ENCODE results near the gene POFUT1. TPM values are rescaled to one million over a fixed set of nuclear protein-coding genes. Genes with fewer than 3 reads are reported as not detected.
"Not testable (repeated sequence)": the region's sequence is repeated elsewhere in the genome, so short reads cannot be mapped to it uniquely, and the experiment has no call there.

POFUT1 gene
- total RNA-seq, 8 experiments from 2014 or later, result 7.3 to 46.2 (median 23.1) TPM

DNA sequence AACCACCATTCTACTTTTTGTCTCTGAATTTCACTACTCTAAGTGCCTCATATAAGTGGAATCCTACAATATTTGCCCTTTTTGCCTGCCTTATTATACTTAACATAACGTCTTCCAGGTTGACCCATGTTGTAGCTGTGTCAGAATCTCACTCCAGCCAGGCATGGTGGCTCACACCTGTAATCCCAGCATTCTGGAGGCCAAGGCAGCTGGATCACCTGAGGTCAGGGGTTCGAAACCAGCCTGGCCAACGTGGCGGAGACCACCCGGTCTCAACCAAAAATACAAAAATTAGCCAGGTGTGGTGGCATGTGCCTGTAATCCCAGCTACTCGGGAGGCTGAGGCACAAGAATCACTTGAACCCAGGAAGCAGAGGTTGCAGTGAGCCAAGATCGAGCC, 30.0 kb upstream of the POFUT1 start:
- in situ Hi-C loops (cut with MboI; ENCODE audit: low pct_unique_long_range_greater_than_20kb in 2 of 9, low sequenced_read_pairs in 9 of 9, unreplicated experiment in 9 of 9); H3K4me3 ChIP-seq; ATAC-seq (replicated peaks in 6 of 8); H3K4me1 ChIP-seq (replicated peaks in 1 of 2); H3K27ac ChIP-seq: not testable (repeated sequence)
- 70 to 100% (median 90%) methylated on average over 1 to 7 of the region's 7 CpGs; no CpG with 5 or more reads in 2 of the 10 experiments for WGBS, 10 experiments

DNA sequence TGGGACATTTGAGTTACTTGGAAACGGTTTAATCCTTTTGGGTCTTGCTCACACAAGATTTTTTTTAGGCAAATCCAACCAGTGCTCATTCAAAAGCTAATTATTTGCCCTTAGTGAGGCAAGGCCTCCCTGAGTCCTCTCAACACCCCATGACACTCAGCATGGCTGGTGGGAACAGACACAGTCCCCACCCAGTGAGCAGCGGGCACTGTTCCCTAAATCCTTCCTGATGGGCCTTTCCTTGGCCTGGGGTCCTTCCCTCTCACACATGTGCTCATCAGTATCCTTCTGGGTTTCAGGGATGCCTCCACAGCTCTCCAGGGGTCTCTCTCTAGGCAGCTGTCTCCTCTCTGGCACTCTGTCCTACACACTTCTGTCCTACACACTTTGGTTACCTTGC, 28.2 kb upstream of the POFUT1 start:
- WGBS, 10 experiments, result 33 to 100% (median 86%) methylated on average over 1 to 2 of the region's 2 CpGs; no CpG with 5 or more reads in 2 of the 10 experiments
- Histone ChIP-seq H3K4me1 (replicated peaks in 1 of 2) (no peaks in the 10 kb centered on the region), H3K27ac (no peak overlapping the region), H3K4me3 (no peak overlapping the region)
- no peak for ATAC-seq (replicated peaks in 6 of 8)
- in situ Hi-C loops (cut with MboI; ENCODE audit: low pct_unique_long_range_greater_than_20kb in 2 of 9, low sequenced_read_pairs in 9 of 9, unreplicated experiment in 9 of 9), result no loop called here

GRCh38 chr20:32179934-32180333, 27.7 kb upstream of the POFUT1 start:
- ATAC-seq (replicated peaks in 6 of 8), result no peak

DNA sequence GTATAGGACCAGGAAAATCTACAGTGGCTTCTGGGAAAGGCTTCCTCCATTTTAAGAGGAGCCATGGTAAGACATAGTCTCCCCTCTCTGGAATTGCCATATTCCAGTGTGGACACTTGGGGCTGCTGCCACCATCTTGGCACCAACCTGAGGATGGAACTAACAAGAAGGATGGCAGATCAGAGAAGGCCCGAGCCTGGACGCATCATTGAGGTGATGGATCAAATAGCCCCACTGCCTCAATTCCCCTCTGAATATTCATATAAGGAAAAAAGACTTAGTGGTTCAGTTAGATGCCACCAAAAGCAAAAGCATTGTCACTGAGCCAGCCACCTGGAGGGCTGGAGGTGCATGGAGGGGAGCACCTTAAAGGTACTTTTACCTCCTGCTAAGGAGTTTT, 26.1 kb upstream of the POFUT1 start:
- in situ Hi-C loops (cut with MboI; ENCODE audit: low pct_unique_long_range_greater_than_20kb in 2 of 9, low sequenced_read_pairs in 9 of 9, unreplicated experiment in 9 of 9), result no loop called here
- WGBS, 10 experiments, result 100% methylated on average over 1 to 2 of the region's 2 CpGs; no CpG with 5 or more reads in 8 of the 10 experiments

More at GRCh38 chr20:32179934-32180333, 27.7 kb upstream of the POFUT1 start:
- Histone ChIP-seq H3K4me3 (no peak overlapping the region), H3K4me1 (replicated peaks in 1 of 2) (no peaks in the 10 kb centered on the region), H3K27ac (no peak overlapping the region)
- in situ Hi-C loops (cut with MboI; ENCODE audit: low pct_unique_long_range_greater_than_20kb in 2 of 9, low sequenced_read_pairs in 9 of 9, unreplicated experiment in 9 of 9), result no loop called here
- WGBS, 10 experiments, result 56 to 90% (median 78%) methylated on average over 2 to 4 of the region's 4 CpGs; no CpG with 5 or more reads in 2 of the 10 experiments

DNA sequence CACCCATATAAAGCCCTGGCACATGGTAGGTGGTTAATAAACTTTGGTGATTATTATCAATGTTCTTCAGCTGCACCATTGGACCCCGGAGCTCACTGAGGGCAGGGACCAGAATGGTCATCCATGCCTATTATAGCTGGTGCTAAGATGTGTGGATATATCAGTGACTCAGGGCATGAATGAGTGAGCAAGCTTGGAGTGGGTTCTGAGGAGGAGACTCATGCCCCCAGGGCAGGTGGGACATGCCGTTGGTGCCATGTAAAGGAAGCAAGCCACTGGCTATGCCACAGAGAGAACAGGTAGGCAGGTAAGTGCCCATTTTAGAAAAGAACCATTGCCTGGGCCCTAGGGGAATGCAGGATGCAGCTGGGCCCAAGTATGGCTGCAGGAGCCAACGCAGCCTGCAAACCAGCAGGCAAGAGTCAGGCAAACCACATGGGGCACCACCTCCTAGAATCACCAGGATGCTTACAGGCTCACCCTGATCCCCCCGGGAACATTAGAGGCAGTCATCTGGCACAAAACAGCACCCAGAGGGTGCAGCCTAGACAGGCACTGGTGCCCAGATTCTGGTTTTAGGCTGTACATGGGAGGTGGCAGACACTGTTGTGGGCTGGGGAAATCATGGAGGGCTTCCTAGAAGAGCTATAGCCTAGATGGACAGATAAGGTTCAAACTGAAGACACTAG, 23.6 kb upstream of the POFUT1 start:
- no peak for ATAC-seq (replicated peaks in 6 of 8)
- H3K4me1 ChIP-seq (replicated peaks in 1 of 2), result peaks cover 3 to 6% of the 10 kb centered on the region in 2 donors
- in situ Hi-C loops (cut with MboI; ENCODE audit: low pct_unique_long_range_greater_than_20kb in 2 of 9, low sequenced_read_pairs in 9 of 9, unreplicated experiment in 9 of 9), result no loop called here
- H3K27ac ChIP-seq, result no peak overlapping the region
- no peak overlapping the region for H3K4me3 ChIP-seq
- WGBS, 10 experiments, result 70 to 89% (median 86%) methylated on average over 1 to 3 of the region's 4 CpGs; no CpG with 5 or more reads in 5 of the 10 experiments

More for the DNA sequence above, 26.1 kb upstream of the POFUT1 start:
- no peak overlapping the region for H3K4me3 ChIP-seq
- no peaks in the 10 kb centered on the region for H3K4me1 ChIP-seq (replicated peaks in 1 of 2)
- H3K27ac ChIP-seq, result no peak overlapping the region
- no peak for ATAC-seq (replicated peaks in 6 of 8)

DNA sequence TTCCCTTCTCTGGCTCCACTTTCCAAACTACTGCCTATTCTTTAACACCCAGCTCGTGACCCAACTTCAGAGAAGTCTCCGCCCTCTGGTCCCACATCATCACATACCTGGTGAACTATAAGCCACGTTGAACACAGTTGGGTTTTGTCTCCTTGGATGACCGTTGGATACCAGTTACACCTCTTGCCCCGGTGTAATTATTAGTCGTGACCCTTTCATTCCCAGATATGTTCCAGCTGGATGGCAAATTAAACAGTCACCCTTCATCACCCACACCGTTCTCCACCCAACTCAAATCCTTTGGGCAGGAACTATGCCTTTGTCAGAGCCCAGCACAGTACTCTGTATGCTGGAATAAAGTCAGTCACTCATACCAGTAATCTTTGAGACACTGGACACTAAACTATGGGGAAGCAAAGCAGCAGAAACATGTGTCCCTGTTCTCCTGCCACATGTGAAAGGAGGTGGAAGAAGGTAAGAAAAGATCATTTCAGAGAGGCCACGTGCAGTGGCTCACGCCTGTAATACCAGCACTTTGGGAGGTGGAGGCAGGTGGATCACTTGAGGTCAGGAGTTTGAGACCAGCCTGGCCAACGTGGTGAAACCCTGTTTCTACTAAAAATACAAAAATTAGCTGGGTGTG, 22.6 kb upstream of the POFUT1 start:
- no peak for ATAC-seq (replicated peaks in 6 of 8)
- WGBS, 10 experiments, result 40 to 95% (median 70%) methylated on average over 1 to 7 of the region's 10 CpGs; no CpG with 5 or more reads in 1 of the 10 experiments
- peaks cover 9 to 12% of the 10 kb centered on the region in 2 donors for H3K4me1 ChIP-seq (replicated peaks in 1 of 2)
- H3K27ac ChIP-seq, result no peak overlapping the region
- in situ Hi-C loops (cut with MboI; ENCODE audit: low pct_unique_long_range_greater_than_20kb in 2 of 9, low sequenced_read_pairs in 9 of 9, unreplicated experiment in 9 of 9), result no loop called here
- no peak overlapping the region for H3K4me3 ChIP-seq

GRCh38 chr20:32186506-32186905, 21.2 kb upstream of the POFUT1 start:
- Histone ChIP-seq H3K4me3 (no peak overlapping the region), H3K4me1 (replicated peaks in 1 of 2) (peaks cover 17 to 22% of the 10 kb centered on the region in 2 donors), H3K27ac (no peak overlapping the region)
- no peak for ATAC-seq (replicated peaks in 6 of 8)
- 80 to 100% (median 100%) methylated on average over 1 of the region's 1 CpG; no CpG with 5 or more reads in 3 of the 10 experiments for WGBS, 10 experiments
- in situ Hi-C loops (cut with MboI; ENCODE audit: low pct_unique_long_range_greater_than_20kb in 2 of 9, low sequenced_read_pairs in 9 of 9, unreplicated experiment in 9 of 9), result no loop called here

DNA sequence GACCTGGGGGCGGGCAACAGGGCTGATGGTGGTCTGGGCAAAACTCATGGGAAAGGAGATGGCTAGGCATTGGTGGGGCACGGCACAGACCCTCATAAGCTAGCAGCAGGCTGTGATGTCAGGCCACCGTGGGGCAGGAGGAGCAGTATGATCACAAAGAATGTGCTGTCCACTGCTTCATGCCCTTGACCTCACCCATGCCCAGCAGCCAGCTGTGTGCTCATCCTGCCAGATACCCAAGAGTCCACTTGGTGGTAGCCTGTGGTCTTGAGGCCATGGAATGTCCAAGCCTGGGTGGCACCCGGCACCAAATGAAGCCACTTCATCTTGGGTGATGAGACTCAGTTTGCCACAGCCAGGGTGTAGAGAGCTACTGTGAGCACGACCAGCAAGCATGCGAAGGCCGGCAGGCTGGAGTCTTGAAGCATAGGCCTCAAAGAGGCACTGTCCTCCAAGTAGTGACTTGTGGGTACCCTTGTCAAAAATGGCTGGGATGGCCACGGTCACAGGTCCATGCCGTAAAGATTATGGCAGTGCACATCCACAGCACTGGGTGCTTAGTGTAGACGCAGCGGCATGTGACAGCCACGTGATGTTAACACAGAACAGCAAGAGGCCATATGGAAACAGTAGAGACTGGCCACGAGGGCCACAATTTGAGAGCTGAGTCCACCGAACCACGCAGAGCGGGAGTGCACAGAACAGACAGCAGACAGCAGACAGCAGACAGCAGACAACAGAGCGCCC, 19.1 kb upstream of the POFUT1 start:
- Histone ChIP-seq H3K27ac (no peak overlapping the region), H3K4me3 (peak overlapping the region in 1 of 5 donors; percentile 52), H3K4me1 (replicated peaks in 1 of 2) (peaks cover 17 to 22% of the 10 kb centered on the region in 2 donors)
- 80 to 100% (median 96%) methylated on average over 1 to 15 of the region's 17 CpGs; no CpG with 5 or more reads in 3 of the 10 experiments for WGBS, 10 experiments
- in situ Hi-C loops (cut with MboI; ENCODE audit: low pct_unique_long_range_greater_than_20kb in 2 of 9, low sequenced_read_pairs in 9 of 9, unreplicated experiment in 9 of 9), result no loop called here
- no peak for ATAC-seq (replicated peaks in 6 of 8)

DNA sequence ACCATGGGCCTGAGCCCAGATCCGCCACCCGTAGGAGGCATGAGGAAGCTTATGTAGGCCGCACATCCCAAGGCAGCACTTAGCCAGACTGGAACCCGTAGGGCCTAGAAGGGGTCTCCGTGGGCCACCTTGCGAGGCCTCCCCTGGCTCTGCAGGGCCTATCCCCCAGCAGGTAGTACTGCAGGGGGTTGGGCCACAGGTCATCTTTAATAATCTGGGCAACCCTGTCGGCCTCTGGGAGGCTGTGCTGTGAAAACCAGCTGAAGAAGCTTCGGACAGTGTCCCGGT, 18.6 kb upstream of the POFUT1 start:
- H3K4me3 ChIP-seq, result peak overlapping the region; percentile 52 to 65 (median 57)
- in situ Hi-C loops (cut with MboI; ENCODE audit: low pct_unique_long_range_greater_than_20kb in 2 of 9, low sequenced_read_pairs in 9 of 9, unreplicated experiment in 9 of 9), result no loop called here
- 89 to 100% (median 89%) methylated on average over 3 to 6 of the region's 9 CpGs; no CpG with 5 or more reads in 7 of the 10 experiments for WGBS, 10 experiments
- ATAC-seq (replicated peaks in 6 of 8), result no peak
- peaks cover 17 to 22% of the 10 kb centered on the region in 2 donors for H3K4me1 ChIP-seq (replicated peaks in 1 of 2)
- no peak overlapping the region for H3K27ac ChIP-seq

GRCh38 chr20:32189691-32190615, 17.7 kb upstream of the POFUT1 start:
- H3K4me1 ChIP-seq (replicated peaks in 1 of 2), result peaks cover 17 to 22% of the 10 kb centered on the region in 2 donors
- WGBS, 10 experiments, result 0 to 40% (median 12%) methylated on average over 1 to 19 of the region's 88 CpGs; no CpG with 5 or more reads in 5 of the 10 experiments
- in situ Hi-C loops (cut with MboI; ENCODE audit: low pct_unique_long_range_greater_than_20kb in 2 of 9, low sequenced_read_pairs in 9 of 9, unreplicated experiment in 9 of 9), result no loop called here
- ATAC-seq (replicated peaks in 6 of 8), result peak; percentile 63 to 90 (median 84)
- H3K27ac ChIP-seq, result peak overlapping the region; percentile 84 to 89
- peak overlapping the region; percentile 52 to 65 (median 57) for H3K4me3 ChIP-seq

GRCh38 chr20:32190616-32191415, 16.9 kb upstream of the POFUT1 start:
- 20 to 80% (median 30%) methylated on average over 1 to 11 of the region's 14 CpGs; no CpG with 5 or more reads in 2 of the 10 experiments for WGBS, 10 experiments
- in situ Hi-C loops (cut with MboI; ENCODE audit: low pct_unique_long_range_greater_than_20kb in 2 of 9, low sequenced_read_pairs in 9 of 9, unreplicated experiment in 9 of 9), result no loop called here
- peak overlapping the region; percentile 52 to 65 (median 57) for H3K4me3 ChIP-seq
- no peak for ATAC-seq (replicated peaks in 6 of 8)
- peak overlapping the region in 1 of 2 donors; percentile 89 for H3K27ac ChIP-seq
- peaks cover 17 to 22% of the 10 kb centered on the region in 2 donors for H3K4me1 ChIP-seq (replicated peaks in 1 of 2)

GRCh38 chr20:32191422-32191821, 16.3 kb upstream of the POFUT1 start:
- no peak for ATAC-seq (replicated peaks in 6 of 8)
- 60 to 100% (median 90%) methylated on average over 1 to 3 of the region's 3 CpGs; no CpG with 5 or more reads in 3 of the 10 experiments for WGBS, 10 experiments
- H3K4me1 ChIP-seq (replicated peaks in 1 of 2), result peaks cover 17 to 22% of the 10 kb centered on the region in 2 donors
- H3K4me3 ChIP-seq, result no peak overlapping the region
- no peak overlapping the region for H3K27ac ChIP-seq
- in situ Hi-C loops (cut with MboI; ENCODE audit: low pct_unique_long_range_greater_than_20kb in 2 of 9, low sequenced_read_pairs in 9 of 9, unreplicated experiment in 9 of 9), result no loop called here

Measured in motor neuron (in vitro differentiated cells).